DND-41 (cell line): ENCODE results near the gene PHACTR3.

Source experiments
- ATAC-seq: fragments of 200-7000 bp; cut with Tn5 transposase; 3 replicates; pipeline ENCODE4 v1.9.1; 2021; ENCODE audit warnings: low read depth; ENCODE audit not compliant: insufficient read depth
- DNase-seq: peaks from one replicate; pipeline ENCODE4 v3.0.0-alpha.2; 2020
- H2AFZ ChIP-seq: 2 replicates; pipeline ENCODE4 v1.6.0; 2012; ENCODE audit warnings: low read depth, low read length
- H3K27ac ChIP-seq: 2 replicates; pipeline ENCODE4 v1.5.1; 2012; ENCODE audit warnings: low read length, inconsistent platforms
- H3K27me3 ChIP-seq: fragments of 200-600 bp; sonication (generic); 2 replicates; pipeline ENCODE4 v1.6.0; 2012; ENCODE audit warnings: low read length, mild to moderate bottlenecking, inconsistent platforms; ENCODE audit not compliant: insufficient read depth, poor library complexity
- H3K36me3 ChIP-seq: 2 replicates; pipeline ENCODE4 v1.5.1; 2012; ENCODE audit warnings: low read length, inconsistent platforms; ENCODE audit not compliant: insufficient read depth
- H3K4me1 ChIP-seq: 2 replicates; pipeline ENCODE4 v1.5.1; 2012; ENCODE audit warnings: mild to moderate bottlenecking, low read length; ENCODE audit not compliant: insufficient read depth
- H3K4me2 ChIP-seq: 2 replicates; pipeline ENCODE4 v1.6.0; 2012; ENCODE audit warnings: mild to moderate bottlenecking, moderate library complexity, low read length, inconsistent platforms; ENCODE audit not compliant: insufficient read depth
- H3K4me3 ChIP-seq, 2 experiments: fragments of 200-600 bp in 1 of 2; shearing (Covaris generic) in 1 of 2; 2 replicates each; pipeline ENCODE4 v1.5.1; 2012 to 2016; ENCODE audit warnings: inconsistent platforms in 2 of 2, low read length in 2 of 2, mild to moderate bottlenecking in 2 of 2, low read depth in 1 of 2, moderate library complexity in 1 of 2
- H3K79me2 ChIP-seq: 2 replicates; pipeline ENCODE4 v1.6.0; 2012; ENCODE audit warnings: low read length, inconsistent platforms; ENCODE audit not compliant: insufficient read depth
- H3K9ac ChIP-seq: 2 replicates; pipeline ENCODE4 v1.6.0; 2012; ENCODE audit warnings: low read depth, mild to moderate bottlenecking, inconsistent platforms, low read length, moderate library complexity
- H3K9me3 ChIP-seq: 2 replicates; pipeline ENCODE4 v1.5.1; 2012; ENCODE audit warnings: low read length, moderate library complexity, mild to moderate bottlenecking, inconsistent platforms; ENCODE audit not compliant: insufficient read depth, severe bottlenecking
- H4K20me1 ChIP-seq: 2 replicates; pipeline ENCODE4 v1.6.0; 2012; ENCODE audit warnings: low read length; ENCODE audit not compliant: insufficient read depth
- EZH2 ChIP-seq: IDR thresholded peaks from 3 replicates; pipeline ENCODE4 v1.6.1; 2012; ENCODE audit warnings: borderline replicate concordance, low read depth, mild to moderate bottlenecking, moderate library complexity, low read length, inconsistent platforms; ENCODE audit not compliant: severe bottlenecking
- TF ChIP-seq, protein P1 (sequence below): IDR thresholded peaks from 2 replicates; pipeline ENCODE4 v1.5.1; 2012; ENCODE audit warnings: borderline replicate concordance, low read length, moderate library complexity, mild to moderate bottlenecking; ENCODE audit not compliant: poor library complexity, severe bottlenecking; ENCODE audit errors: extremely low read depth

Gene PHACTR3

DNA sequence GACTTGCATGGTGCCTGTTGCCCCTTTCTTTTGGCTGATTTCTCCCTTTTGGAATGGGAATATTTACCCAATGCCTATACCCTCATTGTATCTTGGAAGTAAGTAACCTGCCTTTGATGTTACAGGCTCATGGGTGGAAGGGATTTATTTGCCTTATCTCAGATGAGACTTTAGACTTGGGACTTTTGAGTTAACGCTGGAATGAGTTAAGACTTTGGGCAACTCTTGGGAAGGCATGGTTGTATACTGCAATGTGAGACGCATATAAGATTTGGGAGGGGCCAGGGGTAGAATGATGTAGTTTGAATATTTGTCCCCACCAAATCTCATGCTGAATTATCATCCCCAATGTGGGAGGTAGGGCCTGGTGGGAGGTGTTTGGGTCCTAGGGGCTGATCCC, 253.6 kb downstream of the PHACTR3 start:
- TF ChIP-seq EZH2, result no peak
- TF ChIP-seq, protein P1, sequence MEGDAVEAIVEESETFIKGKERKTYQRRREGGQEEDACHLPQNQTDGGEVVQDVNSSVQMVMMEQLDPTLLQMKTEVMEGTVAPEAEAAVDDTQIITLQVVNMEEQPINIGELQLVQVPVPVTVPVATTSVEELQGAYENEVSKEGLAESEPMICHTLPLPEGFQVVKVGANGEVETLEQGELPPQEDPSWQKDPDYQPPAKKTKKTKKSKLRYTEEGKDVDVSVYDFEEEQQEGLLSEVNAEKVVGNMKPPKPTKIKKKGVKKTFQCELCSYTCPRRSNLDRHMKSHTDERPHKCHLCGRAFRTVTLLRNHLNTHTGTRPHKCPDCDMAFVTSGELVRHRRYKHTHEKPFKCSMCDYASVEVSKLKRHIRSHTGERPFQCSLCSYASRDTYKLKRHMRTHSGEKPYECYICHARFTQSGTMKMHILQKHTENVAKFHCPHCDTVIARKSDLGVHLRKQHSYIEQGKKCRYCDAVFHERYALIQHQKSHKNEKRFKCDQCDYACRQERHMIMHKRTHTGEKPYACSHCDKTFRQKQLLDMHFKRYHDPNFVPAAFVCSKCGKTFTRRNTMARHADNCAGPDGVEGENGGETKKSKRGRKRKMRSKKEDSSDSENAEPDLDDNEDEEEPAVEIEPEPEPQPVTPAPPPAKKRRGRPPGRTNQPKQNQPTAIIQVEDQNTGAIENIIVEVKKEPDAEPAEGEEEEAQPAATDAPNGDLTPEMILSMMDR, result no peak
- H3K79me2 ChIP-seq, result no peaks in the 10 kb centered on the region
- H3K9ac ChIP-seq, result no peak overlapping the region
- DNase-seq, result no peak
- H3K9me3 ChIP-seq, result no peaks in the 10 kb centered on the region
- H3K27me3 ChIP-seq, result peaks cover 17% of the 10 kb centered on the region
- H2AFZ ChIP-seq, result no peak overlapping the region
- no peak overlapping the region for H3K27ac ChIP-seq
- H3K4me1 ChIP-seq, result no peaks in the 10 kb centered on the region
- no peak for ATAC-seq
- H3K4me3 ChIP-seq, result no peak overlapping the region
- no peak overlapping the region for H3K4me2 ChIP-seq
- no peaks in the 10 kb centered on the region for H4K20me1 ChIP-seq
- H3K36me3 ChIP-seq, result no peaks in the 10 kb centered on the region

DNA sequence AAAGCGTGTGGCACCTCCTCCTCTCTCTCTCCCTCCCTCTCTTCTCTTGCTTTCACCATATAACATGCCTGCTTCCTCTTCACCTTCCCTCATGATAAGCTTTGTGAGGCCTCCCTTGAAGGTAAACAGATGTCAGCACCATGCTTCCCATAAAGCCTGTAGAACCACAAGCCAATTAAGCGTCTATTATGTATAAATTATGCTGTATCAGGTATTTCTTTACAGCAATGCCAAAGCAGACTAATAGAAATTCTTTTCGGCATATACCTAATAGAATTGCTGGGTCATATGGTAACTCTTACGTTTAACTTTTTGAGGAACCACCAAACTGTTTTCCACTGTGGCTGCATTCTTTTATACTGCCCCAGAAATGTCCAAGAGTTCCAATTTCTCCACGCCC, 254.1 kb downstream of the PHACTR3 start:
- Histone ChIP-seq H3K4me3 (no peak overlapping the region), H3K4me2 (no peak overlapping the region), H3K27me3 (peaks cover 18% of the 10 kb centered on the region), H3K36me3 (no peaks in the 10 kb centered on the region), H2AFZ (no peak overlapping the region), H3K79me2 (no peaks in the 10 kb centered on the region), H3K4me1 (no peaks in the 10 kb centered on the region), H3K27ac (no peak overlapping the region), H3K9ac (no peak overlapping the region), H4K20me1 (no peaks in the 10 kb centered on the region), H3K9me3 (no peaks in the 10 kb centered on the region)
- TF ChIP-seq, protein P1, result no peak
- no peak for TF ChIP-seq EZH2
- ATAC-seq (no peak), DNase-seq (no peak)

DNA sequence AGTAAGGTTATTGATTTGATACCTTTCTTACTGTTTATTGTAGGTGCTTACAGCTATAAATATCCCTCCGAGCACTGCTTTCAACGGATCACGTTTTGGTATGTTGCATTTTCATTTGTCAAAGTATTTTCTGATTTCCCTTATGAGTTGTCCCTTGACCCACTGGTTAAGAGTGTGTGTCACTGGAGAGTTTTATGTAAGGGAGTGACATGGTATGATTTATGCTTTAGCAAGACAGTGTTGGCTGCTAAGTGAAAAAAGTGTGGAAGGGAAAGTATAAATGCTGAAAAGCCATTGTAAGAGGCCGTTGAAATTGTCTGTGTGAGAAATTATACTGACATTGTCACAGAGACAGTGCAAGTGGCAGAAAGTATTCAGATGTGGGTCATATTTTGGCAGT, 257.1 kb downstream of the PHACTR3 start:
- no peaks in the 10 kb centered on the region for H3K9me3 ChIP-seq
- DNase-seq (no peak), ATAC-seq (no peak)
- H4K20me1 ChIP-seq, result no peaks in the 10 kb centered on the region
- H3K9ac ChIP-seq, result no peak overlapping the region
- no peak overlapping the region for H3K4me3 ChIP-seq
- no peak overlapping the region for H2AFZ ChIP-seq
- H3K4me2 ChIP-seq, result no peak overlapping the region
- H3K79me2 ChIP-seq, result no peaks in the 10 kb centered on the region
- no peaks in the 10 kb centered on the region for H3K36me3 ChIP-seq
- H3K4me1 ChIP-seq, result no peaks in the 10 kb centered on the region
- H3K27me3 ChIP-seq, result peaks cover 21% of the 10 kb centered on the region
- TF ChIP-seq EZH2, result no peak
- TF ChIP-seq, protein P1, result no peak
- no peak overlapping the region for H3K27ac ChIP-seq

DNA sequence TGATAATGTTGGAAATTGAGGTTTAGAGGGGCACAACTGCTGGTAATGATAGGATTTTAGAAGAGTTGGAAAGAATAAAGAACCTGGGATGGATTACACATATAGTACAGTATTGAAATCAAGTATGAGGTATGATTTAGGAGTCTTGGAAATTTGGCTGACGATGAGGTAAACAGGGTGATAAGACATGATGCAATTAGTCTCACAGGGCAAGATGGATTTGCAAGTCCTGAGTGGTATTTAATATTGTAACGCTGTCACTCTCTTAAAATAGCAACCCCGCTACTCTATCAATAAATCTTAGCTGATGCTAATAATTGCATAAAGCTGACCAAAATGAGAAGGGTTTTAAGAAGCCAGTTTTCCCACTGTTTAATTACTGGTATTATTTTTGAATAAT, 258.7 kb downstream of the PHACTR3 start:
- peaks cover 23% of the 10 kb centered on the region for H3K27me3 ChIP-seq
- DNase-seq (no peak), ATAC-seq (no peak)
- H3K9ac ChIP-seq, result no peak overlapping the region
- no peaks in the 10 kb centered on the region for H4K20me1 ChIP-seq
- no peak for TF ChIP-seq EZH2
- TF ChIP-seq, protein P1, result no peak
- no peak overlapping the region for H3K27ac ChIP-seq
- H3K9me3 ChIP-seq, result no peaks in the 10 kb centered on the region
- H3K36me3 ChIP-seq, result no peaks in the 10 kb centered on the region
- H3K4me1 ChIP-seq, result no peaks in the 10 kb centered on the region
- H3K79me2 ChIP-seq, result no peaks in the 10 kb centered on the region
- H2AFZ ChIP-seq, result no peak overlapping the region
- no peak overlapping the region for H3K4me3 ChIP-seq
- no peak overlapping the region for H3K4me2 ChIP-seq
